ENCODE measurements around the gene HDGF. TPM values are rescaled to one million over a fixed set of nuclear protein-coding genes. Genes with fewer than 3 reads are reported as not detected.
A peak's percentile ranks its signal among the peaks of the same experiment; 100 is the strongest.

Gene HDGF
- total RNA-seq, 4 donors from 2014 or later = 147 to 162 (median 148) TPM

DNA sequence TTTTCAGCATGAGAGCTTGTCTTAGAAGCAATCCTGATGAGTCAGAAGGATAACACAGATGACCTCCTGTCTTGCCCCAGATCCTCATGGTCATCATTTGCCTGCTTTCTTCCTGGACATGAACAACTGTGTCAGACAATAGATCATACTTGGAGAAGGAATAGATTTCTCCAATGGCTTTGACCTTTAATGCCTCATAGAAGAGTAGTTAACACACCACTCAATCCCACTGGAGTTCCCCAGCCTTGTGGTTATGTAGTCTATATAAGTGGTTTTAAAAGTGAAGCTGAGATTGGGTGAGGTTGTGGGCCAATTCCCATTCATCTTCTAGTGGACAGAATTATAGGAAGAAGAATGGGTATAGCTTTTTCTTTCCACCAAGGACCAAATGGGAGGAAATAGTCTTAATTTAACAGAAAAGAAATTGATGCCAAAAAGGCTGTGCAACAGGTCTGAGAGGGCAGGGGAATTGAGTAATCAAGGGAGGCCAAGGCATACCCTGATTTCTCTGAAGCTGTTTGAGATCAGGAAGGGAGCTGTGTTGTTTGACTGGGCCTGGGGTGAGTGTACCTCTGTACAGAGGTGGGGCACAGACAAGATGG is 30.2 kb upstream of the HDGF start:
- Histone ChIP-seq H3K27ac (no peak overlapping the region), H3K4me3 (replicated peaks in 1 of 3) (no peak overlapping the region), H3K4me1 (peaks cover 6 to 7% of the 10 kb centered on the region in 2 donors), H3K9me3 (no peaks in the 10 kb centered on the region), H3K27me3 (no peaks in the 10 kb centered on the region), H3K36me3 (peaks cover 7% of the 10 kb centered on the region in 2 donors)
- TF ChIP-seq POLR2A (IDR thresholded peaks at IDR 0.05) = no peak
- TF ChIP-seq, protein P1, sequence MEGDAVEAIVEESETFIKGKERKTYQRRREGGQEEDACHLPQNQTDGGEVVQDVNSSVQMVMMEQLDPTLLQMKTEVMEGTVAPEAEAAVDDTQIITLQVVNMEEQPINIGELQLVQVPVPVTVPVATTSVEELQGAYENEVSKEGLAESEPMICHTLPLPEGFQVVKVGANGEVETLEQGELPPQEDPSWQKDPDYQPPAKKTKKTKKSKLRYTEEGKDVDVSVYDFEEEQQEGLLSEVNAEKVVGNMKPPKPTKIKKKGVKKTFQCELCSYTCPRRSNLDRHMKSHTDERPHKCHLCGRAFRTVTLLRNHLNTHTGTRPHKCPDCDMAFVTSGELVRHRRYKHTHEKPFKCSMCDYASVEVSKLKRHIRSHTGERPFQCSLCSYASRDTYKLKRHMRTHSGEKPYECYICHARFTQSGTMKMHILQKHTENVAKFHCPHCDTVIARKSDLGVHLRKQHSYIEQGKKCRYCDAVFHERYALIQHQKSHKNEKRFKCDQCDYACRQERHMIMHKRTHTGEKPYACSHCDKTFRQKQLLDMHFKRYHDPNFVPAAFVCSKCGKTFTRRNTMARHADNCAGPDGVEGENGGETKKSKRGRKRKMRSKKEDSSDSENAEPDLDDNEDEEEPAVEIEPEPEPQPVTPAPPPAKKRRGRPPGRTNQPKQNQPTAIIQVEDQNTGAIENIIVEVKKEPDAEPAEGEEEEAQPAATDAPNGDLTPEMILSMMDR (IDR thresholded peaks at IDR 0.05) = no peak
- no peak for DNase-seq
- intact Hi-C loops (cut with DNase I) = no loop called here

DNA sequence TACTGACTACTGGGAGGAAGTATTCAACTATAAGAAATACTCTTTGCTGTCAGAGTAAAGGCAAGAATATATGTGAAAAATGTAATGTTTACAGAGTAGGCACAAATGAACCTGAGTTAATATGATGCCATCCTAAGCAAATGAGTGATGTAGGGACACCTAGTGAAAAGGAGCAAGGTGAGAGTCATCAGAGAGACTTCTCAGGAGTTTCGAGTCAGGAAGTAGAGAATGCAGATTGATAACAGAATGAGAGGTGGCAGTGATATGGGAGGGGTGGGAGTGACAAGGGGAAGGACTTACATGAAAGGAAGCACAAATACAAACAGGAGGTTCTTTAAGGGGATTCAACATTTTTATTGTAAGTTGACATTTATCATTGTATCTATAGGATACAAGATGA is 26.1 kb upstream of the HDGF start:
- DNase-seq = no peak
- TF ChIP-seq, protein P1 (IDR thresholded peaks at IDR 0.05) = no peak
- TF ChIP-seq POLR2A (IDR thresholded peaks at IDR 0.05) = no peak
- Histone ChIP-seq H3K4me3 (replicated peaks in 1 of 3) (no peak overlapping the region), H3K4me1 (peaks cover 15 to 21% of the 10 kb centered on the region in 2 donors), H3K27ac (no peak overlapping the region), H3K9me3 (no peaks in the 10 kb centered on the region), H3K36me3 (no peaks in the 10 kb centered on the region), H3K27me3 (no peaks in the 10 kb centered on the region)
- intact Hi-C loops (cut with DNase I) = no loop called here
- 68 to 78% methylated on average over 1 of the region's 1 CpG for WGBS, 2 donors

DNA sequence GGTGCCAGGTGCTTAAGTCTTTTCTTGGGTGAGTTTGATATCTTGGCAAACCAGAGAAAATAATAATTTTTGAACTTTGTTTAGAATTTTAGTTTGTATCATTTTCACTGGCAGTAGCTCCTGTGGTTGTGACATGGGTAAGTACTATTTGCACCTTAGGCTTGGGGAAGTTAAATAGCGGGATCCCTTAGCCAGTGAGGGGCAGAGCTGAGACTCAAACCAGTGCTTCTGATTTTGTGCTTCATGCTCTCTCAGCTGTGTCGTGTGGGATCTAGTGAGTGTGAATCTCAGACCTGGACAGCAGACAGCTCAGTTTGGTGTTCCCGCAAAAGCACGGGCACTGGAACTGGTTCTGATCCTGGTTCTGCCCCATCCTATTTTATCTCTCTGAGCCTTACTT is 25.5 kb upstream of the HDGF start:
- peaks cover 19 to 27% of the 10 kb centered on the region in 2 donors for H3K4me1 ChIP-seq
- intact Hi-C loops (cut with DNase I) = no loop called here
- no peaks in the 10 kb centered on the region for H3K36me3 ChIP-seq
- TF ChIP-seq, protein P1 (IDR thresholded peaks at IDR 0.05) = no peak
- TF ChIP-seq POLR2A (IDR thresholded peaks at IDR 0.05) = no peak
- H3K27me3 ChIP-seq = no peaks in the 10 kb centered on the region
- 58 to 59% methylated on average over 4 of the region's 4 CpGs for WGBS, 2 donors
- H3K9me3 ChIP-seq = no peaks in the 10 kb centered on the region
- DNase-seq = peak in 1 of 2 donors; percentile 5
- no peak overlapping the region for H3K27ac ChIP-seq
- no peak overlapping the region for H3K4me3 ChIP-seq (replicated peaks in 1 of 3)

DNA sequence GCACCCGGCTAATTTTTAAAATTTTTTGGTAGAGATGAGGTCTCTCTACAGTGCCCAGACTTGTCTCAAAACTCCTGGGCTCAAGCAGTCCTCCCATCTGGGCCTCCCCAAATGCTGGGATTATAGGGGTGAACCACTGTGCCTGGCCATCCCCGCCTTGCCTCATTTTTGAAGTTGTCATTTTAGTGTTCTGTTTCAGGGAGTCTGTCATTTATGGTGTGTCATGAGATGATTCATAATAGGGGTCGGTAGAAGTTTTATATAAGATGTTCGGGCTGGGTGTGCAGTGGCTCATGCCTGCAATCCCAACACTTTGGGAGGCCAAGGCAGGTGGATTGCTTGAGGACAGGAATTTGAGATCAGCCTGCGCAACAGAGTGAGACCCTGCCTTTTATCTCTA is 24.3 kb upstream of the HDGF start:
- Histone ChIP-seq H3K4me1 (peaks cover 14 to 27% of the 10 kb centered on the region in 2 donors), H3K27me3 (no peaks in the 10 kb centered on the region), H3K9me3 (no peaks in the 10 kb centered on the region), H3K36me3 (no peaks in the 10 kb centered on the region), H3K4me3 (replicated peaks in 1 of 3) (no peak overlapping the region), H3K27ac (no peak overlapping the region)
- 89 to 93% methylated on average over 5 of the region's 5 CpGs for WGBS, 2 donors
- intact Hi-C loops (cut with DNase I) = no loop called here
- no peak for DNase-seq
- no peak for TF ChIP-seq POLR2A (IDR thresholded peaks at IDR 0.05)
- TF ChIP-seq, protein P1 (IDR thresholded peaks at IDR 0.05) = no peak

DNA sequence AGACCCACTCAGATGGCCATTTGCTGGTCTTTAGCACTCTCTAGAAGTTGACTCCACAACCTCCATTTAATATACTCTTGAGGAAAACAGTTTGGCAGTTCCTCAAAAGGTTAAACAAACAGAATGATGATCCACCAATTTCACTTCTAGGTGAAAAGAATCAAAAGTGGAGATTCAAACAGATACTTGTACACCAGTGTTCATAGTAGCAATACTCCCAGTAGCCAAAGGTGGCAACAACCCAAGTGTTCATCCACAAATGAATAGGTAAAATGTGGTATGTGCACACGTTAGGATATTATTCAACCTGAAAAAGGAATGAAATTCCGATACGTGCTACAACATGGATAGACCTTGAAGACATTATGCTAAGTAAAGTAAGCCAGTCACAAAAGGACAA is 22.1 kb upstream of the HDGF start:
- 92 to 93% methylated on average over 3 of the region's 3 CpGs for WGBS, 2 donors
- Histone ChIP-seq H3K4me3 (replicated peaks in 1 of 3) (no peak overlapping the region), H3K27ac (no peak overlapping the region), H3K9me3 (no peaks in the 10 kb centered on the region), H3K27me3 (no peaks in the 10 kb centered on the region), H3K4me1 (peaks cover 23 to 44% of the 10 kb centered on the region in 2 donors), H3K36me3 (no peaks in the 10 kb centered on the region)
- no peak for TF ChIP-seq POLR2A (IDR thresholded peaks at IDR 0.05)
- TF ChIP-seq, protein P1 (IDR thresholded peaks at IDR 0.05) = no peak
- intact Hi-C loops (cut with DNase I) = no loop called here
- no peak for DNase-seq
